GM18907 (cell line): ENCODE measurements around the gene PARP14.
"Not testable (repeated sequence)": the region's sequence is repeated elsewhere in the genome, so short reads cannot be mapped to it uniquely, and the experiment has no call there.

Experiments used
- ATAC-seq: cut with Tn5 transposase; IDR thresholded peaks from one replicate; pipeline ENCODE4 v1.9.1; 2021; ENCODE audit warnings: mild to moderate bottlenecking, moderate library complexity; ENCODE audit not compliant: unreplicated experiment

The PARP14 gene, protein sequence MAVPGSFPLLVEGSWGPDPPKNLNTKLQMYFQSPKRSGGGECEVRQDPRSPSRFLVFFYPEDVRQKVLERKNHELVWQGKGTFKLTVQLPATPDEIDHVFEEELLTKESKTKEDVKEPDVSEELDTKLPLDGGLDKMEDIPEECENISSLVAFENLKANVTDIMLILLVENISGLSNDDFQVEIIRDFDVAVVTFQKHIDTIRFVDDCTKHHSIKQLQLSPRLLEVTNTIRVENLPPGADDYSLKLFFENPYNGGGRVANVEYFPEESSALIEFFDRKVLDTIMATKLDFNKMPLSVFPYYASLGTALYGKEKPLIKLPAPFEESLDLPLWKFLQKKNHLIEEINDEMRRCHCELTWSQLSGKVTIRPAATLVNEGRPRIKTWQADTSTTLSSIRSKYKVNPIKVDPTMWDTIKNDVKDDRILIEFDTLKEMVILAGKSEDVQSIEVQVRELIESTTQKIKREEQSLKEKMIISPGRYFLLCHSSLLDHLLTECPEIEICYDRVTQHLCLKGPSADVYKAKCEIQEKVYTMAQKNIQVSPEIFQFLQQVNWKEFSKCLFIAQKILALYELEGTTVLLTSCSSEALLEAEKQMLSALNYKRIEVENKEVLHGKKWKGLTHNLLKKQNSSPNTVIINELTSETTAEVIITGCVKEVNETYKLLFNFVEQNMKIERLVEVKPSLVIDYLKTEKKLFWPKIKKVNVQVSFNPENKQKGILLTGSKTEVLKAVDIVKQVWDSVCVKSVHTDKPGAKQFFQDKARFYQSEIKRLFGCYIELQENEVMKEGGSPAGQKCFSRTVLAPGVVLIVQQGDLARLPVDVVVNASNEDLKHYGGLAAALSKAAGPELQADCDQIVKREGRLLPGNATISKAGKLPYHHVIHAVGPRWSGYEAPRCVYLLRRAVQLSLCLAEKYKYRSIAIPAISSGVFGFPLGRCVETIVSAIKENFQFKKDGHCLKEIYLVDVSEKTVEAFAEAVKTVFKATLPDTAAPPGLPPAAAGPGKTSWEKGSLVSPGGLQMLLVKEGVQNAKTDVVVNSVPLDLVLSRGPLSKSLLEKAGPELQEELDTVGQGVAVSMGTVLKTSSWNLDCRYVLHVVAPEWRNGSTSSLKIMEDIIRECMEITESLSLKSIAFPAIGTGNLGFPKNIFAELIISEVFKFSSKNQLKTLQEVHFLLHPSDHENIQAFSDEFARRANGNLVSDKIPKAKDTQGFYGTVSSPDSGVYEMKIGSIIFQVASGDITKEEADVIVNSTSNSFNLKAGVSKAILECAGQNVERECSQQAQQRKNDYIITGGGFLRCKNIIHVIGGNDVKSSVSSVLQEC (N-terminal part only)

DNA sequence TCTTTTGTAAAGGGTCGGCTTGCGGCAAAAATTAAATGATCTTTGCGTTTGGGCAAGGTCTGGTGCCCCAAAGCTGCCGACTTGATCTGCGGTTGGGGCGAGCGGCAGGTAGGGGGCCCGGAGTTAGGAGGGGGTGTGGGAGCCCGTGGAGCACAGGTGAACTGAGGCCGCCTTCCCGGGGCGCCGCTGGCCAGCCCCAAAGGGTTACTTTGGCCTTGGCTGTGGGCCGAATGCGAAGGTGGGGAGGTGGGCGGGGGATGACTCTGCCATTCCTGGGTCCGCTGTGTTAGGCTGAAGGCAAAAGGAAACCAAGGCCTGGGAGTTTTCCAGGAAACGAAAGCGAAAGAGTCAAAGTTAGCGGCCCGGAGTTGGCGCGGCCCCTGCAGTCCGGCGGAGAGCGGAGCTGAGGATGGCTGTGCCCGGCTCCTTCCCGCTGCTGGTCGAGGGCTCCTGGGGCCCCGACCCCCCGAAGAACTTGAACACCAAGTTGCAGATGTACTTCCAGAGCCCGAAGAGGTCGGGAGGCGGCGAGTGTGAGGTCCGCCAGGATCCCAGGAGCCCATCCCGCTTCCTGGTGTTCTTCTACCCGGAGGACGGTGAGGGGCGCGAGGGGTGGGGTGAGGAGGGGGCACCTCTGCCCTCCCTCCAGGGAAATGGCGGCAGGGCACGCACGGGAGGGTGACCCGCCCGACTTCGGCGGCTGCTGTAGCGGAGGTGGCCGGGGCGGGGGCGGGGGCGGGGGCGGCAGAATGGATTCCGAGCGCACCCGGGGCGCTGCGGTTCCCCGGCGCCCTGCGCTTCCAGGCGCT lies at the start of gene PARP14:
PARP14 (plus strand) TSS at position 365 of the 809 bp plus-strand sequence; CDS start at position 410, 45 bp downstream.
- peak; percentile 47 for ATAC-seq

DNA sequence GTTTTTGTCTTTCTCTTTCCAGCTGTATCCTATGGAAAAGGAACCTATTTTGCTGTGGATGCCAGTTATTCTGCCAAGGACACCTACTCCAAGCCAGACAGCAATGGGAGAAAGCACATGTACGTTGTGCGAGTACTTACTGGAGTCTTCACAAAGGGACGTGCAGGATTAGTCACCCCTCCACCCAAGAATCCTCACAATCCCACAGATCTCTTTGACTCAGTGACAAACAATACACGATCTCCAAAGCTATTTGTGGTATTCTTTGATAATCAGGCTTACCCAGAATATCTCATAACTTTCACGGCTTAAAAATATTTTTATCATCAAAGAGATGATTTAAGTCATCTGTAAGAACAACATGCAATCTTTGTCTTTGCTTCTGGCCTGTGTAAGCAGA lies 44.9 kb upstream of the PARP14 start:
- ATAC-seq, result no peak

DNA sequence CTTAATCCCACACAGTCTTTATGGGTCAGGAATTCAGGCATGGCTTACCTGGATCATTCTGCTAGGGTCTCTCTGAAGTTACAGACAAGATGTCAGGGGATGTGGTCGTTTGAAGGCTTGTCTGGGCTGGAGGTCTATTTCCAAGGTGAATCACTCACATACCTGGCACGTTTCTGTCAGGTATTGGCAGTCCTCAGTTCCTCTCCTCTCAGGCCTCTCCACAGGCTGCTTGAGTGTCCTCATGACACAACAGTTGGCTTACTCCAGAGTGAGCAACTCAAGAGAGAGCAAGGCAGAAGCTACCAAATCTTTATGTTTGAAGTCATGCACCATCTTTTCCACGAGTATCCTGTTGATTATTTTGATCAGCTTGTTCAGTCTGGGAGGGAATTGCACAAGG lies 43.9 kb upstream of the PARP14 start:
- no peak for ATAC-seq

DNA sequence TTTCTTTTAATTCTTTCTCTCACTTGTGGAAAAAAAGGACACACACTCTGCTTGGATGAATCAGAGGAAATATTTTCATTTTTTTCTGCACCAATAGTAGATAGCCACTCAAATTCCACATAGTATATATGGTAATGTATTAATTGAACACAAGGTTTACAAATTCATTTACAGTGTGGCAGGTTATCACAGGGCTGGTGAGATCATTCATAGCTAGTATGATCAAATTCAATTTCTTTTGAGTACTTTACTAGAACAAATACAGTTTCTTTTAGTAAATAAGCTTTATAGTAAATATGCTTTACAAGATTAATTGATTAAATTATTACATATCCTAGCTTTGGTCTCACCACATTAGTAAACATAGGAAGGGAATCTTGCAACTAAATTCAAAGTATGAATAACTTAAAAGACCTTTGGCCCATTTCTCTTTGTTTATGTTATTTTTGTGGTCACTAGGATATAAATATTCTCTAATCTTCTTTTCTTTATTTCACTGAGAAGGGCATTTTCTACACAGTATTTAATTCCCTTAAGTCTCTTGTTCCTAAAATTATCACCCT lies 40.1 kb upstream of the PARP14 start:
- ATAC-seq, result no peak

DNA sequence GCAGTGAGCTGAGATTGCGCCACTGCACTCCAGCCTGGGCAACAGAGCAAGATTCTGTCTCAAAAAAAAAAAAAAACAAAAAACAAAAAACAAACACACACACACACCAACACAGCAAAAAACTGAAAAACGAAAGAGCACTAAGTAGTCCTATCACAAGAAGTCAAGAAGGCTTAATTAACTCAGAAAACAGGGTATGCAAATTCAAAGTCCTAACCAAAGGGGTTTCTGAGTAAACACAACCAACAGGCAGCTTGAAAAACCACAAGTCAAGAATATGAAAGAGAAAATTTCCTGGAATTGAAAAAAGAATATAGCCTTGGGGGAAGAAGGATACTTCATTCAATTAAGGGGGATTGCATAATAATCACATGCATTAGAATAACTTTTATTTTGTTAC lies 37.7 kb upstream of the PARP14 start:
- peak; percentile 70 for ATAC-seq

DNA sequence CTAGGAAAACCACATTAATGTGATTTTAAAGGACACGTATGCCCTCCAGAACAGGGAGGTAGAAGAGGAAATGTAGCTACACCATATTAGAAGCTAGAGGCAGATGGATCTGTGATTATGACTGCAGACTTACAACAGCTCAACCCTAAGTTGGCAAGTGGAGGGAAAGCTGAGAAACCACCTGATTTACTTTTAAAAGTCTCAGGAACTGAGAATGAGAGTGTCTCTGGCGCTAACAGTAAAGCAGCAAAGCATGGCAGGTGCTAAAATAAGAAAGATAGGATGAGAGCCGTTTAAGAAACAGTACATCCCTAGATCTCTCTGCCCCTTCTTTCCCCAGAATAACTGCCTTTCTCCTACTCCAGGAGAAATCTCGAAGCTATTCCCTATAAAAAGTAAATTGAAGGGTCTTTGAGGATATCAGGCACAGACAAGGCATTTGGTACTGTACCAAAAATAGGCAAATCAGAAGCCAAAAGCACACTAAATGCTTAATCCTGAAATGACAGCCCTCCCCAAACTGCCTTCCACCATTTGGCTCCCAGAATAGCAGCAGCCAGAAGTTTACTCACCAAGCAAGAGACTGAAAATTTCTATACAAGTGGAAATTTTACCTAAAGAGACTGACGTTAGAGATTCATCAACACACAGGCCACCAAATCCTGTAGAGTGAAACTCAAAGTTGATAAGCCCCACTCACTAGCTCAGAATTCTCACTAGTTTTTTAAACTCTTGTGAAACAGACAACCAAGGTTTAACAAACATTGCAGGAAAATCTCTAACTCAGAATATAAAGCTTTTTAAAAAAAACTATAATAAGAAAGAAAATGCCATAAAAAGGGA lies 34.3 kb upstream of the PARP14 start:
- no peak for ATAC-seq

DNA sequence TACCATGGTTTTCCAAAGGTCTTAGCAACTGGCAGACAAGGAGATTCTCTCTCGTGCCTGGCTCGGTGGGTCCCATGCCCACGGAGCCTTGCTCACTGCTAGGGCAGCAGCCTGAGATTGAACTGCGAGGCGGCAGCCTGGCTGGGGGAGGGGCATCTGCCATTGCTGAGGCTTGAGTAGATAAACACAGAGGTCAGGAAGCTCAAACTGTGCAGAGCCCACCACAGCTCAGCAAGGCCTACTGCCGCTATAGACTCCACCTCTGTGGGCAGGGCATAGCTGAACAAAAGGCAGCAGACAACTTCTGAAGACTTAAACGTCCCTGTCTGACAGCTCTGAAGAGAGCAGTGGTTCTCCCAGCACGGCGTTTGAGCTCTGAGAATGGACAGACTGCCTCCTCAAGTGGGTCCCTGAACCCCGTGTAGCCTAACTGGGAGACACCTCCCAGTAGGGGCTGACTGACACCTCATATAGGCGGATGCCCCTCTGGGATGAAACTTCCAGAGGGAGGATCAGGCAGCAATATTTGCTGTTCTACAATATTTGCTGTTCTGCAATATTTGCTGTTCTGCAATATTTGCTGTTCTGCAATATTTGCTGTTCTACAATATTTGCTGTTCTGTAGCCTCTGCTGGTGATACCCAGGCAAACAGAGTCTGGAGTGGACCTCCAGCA lies 29.3 kb upstream of the PARP14 start:
- ATAC-seq, result not testable (repeated sequence)

DNA sequence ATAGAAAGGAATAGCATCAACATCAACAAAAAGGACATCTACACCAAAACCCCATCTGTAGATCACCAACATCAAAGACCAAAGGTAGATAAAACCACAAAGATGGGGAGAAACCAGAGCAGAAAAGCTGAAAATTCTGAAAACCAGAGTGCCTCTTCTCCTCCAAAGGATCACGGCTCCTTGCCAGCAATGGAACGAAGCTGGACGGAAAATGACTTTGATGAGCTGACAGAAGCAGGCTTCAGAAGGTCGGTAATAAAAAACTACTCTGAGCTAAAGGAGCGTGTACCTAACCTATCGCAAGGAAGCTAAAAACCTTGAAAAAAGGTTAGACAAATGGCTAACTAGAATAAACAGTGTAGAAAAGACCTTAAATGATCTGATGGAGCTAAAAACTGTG lies 28.7 kb upstream of the PARP14 start:
- ATAC-seq, result not testable (repeated sequence)

DNA sequence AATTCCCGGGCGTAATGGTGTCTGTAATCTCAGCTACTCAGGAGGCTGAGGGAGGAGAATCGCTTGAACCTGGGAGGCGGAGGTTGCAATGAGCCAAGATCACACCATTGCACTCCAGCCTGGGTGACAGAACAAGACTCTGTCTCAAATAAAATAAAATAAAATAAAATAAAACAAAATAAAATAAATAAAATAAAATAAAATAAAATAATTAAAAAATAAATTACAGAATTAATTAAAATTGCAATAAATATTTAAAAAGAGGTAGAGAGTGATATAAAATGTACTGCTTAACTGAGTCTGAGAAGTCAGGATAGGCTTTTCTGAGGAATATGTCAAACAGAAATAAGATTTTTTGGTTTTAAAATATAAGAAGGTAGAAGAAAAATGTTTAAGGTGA lies 22.3 kb upstream of the PARP14 start:
- not testable (repeated sequence) for ATAC-seq

DNA sequence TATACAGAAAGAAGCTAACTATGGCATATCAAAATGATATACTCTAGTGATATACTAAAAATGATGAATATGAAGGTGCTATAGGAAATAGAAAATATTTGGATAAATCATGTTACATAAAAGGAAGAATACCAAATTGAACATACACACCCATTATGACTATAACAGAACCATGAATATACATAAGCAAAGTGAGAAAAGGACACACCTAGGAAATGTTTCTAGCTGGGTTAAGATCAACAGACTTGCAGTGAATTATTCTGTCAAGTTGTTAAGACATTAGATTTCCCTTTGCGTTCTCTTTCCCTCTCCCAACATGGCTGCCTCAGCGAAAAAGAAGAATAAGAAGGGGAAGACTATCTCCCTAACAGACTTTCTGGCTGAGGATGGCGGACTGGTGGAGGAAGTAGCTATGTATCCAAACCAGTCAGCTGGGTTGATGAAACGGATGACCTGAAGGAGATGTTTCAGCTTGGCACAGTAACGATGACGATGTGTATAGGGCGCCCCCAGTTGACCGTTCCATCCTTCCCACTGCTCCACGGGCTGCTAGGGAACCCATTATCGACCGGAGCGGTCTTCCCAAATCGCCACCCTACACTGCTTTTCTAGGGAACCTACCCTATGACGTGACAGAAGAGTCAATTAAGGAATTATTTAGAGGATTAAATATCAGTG lies 20.2 kb upstream of the PARP14 start:
- no peak for ATAC-seq

DNA sequence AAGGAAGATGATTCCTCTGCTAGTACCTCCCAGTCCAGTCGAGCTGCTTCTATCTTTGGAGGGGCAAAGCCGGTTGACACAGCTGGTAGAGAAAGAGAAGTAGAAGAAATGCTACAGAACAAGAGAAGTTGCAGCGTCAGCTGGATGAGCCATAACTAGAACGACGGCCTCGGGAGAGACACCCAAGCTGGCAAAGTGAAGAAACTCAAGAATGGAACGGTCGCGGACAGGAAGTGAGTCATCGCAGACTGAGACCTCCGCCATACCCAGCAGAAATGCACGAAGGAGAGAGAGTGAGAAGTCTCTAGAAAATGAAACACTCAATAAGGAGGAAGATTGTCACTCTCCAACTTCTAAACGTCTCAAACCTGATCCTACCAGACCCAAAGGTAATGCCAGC lies 19.0 kb upstream of the PARP14 start:
- ATAC-seq, result no peak

DNA sequence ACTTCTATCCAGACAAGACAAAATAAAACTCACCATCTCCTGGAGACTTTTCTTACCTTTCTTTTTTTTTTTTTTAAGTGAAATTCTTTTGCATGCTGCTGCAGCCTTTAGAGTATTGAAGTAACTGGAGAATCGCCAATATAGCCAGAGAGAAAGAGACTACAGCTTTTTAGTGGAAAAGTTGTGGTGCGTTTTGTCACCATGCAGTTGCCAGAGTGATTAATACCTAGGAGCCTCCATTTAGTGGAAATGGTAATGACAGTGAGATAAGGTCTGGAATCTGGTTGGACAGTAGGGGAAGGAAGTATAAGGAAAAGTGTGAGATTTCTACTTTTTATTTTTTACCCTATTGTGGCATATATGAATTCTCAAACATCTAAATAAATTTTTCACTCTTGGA lies 18.1 kb upstream of the PARP14 start:
- ATAC-seq, result no peak

DNA sequence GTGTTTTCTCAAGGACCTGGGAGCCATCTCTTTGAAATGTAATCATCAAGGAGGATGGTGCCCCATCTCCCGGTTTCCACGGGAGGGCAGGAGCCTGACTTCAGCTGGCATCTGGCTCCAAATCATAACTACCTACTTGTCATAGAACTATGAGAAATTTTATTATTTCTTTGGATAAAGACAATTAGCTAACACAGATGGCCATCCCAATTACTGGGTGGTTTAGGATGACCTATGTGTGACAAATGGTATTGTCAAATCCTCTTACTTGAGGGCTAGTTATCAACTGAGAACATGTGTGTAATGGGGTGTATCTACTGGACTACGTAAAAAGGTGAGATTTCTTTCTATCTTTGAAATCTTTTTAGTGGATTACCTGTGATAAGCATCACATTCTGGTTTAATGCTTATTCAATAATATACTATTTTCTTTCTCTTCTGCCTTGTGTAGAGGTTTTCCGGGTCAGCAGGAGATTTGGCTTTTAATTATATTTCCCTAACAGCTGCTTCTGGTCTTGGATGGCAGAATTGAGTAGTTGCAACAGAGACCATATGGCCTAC lies 15.3 kb upstream of the PARP14 start:
- no peak for ATAC-seq

DNA sequence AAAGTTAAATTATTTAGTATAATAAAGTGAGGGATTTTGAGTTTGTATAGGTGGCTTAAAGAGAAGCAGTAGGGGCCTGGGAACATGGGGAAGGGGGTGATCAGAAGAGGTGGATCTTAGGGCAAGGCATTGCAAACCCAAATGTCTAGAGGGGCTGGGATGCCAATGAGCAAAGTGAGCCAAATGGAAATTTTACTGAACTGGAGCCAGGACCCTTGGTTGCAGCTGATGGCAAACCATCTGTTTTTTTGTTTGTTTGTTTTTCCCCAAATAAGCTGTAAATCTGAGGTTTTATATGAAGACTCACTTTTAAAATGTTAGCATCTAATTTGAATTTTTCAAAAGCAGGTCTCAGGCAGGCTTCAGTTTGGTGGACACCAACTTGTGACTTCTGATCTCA lies 14.8 kb upstream of the PARP14 start:
- no peak for ATAC-seq

DNA sequence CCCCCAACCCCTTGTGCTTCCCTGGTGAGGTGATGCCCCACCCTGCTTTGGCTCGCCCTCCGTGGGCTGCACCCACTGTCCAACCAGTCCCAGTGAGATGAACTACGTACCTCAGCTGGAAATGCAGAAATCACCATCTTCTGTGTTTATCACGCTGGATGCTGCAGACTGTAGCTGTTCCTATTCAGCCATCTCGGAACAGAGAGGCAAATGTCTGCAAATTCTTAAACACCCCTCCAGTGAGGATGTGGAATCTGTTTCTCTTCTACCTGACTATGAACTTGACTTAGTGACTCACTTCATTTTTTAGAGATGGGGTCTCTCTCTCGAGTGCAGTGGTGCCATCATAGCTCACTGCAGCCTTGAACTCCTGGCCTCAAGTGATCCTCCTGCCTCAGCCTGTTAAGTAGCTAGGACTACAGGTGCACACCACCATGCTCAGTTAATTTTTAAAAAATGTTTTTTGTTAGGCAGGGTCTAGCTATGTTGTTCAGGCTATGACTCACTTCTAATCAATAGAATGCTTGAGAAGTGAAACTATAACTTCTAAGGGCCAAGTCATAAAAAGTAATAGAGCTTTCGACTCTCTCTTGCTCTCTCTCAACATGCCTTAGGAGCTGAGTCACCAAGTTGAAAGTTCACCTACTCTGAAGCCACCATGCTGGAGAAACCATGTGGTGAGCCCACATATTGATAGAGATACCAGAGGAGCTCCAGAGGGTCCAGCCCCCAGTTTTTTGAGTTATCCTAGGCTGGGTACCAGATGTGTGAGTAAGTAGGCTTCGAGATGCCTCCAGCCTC lies 11.5 kb upstream of the PARP14 start:
- ATAC-seq, result peak; percentile 71

DNA sequence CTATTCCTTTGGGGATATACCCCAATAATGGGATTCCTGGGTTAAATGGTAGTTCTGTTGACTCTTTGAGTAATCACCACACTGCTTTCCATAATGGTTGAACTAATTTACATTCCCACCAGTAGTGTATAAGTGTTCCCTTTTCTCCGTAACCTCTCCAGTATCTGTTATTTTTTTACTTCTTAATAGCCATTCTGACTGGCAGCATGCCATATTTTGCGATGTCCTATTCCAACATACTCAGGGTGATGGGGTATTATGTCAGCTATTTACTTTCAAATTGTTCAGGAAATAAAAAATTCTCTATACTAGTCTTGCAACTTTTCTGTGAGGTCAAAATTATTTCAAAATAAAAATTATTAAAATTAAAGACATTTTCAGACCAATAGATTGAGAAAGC lies 9.1 kb upstream of the PARP14 start:
- no peak for ATAC-seq

DNA sequence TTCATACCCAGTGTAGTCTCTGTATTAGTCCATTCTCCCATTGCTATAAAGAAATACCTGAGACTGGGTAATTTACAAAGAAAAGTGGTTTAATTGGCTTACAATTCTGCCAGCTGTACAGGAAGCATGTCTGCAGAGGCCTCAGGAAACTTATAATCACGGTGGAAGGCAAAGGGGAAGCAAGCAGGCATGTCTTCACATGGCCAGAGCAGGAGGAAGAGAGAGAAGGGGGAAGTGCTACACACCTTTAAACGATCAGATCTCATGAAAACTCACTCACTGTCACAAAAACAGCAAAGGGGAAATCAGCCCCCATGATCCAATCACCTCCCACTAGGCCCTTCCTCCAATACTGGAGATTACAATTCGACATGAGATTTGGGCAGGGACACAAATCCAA lies 6.3 kb upstream of the PARP14 start:
- ATAC-seq, result no peak
